MM.1S (cell line): ENCODE measurements around the gene CD48.
"Not testable (repeated sequence)": the region's sequence is repeated elsewhere in the genome, so short reads cannot be mapped to it uniquely, and the experiment has no call there.

Experiments used
- CTCF ChIP-seq: fragments of 300-600 bp; sonication (generic); IDR thresholded peaks from 2 replicates; pipeline ENCODE4 v1.5.1; 2016; ENCODE audit warnings: antibody characterized with exemption, low read length, mixed read lengths
- EZH2 ChIP-seq: fragments of 300-600 bp; sonication (generic); optimal IDR thresholded peaks from 2 replicates; pipeline ENCODE3; 2017; ENCODE audit warnings: low read depth, mild to moderate bottlenecking, antibody characterized with exemption, low read length, mixed read lengths

DNA sequence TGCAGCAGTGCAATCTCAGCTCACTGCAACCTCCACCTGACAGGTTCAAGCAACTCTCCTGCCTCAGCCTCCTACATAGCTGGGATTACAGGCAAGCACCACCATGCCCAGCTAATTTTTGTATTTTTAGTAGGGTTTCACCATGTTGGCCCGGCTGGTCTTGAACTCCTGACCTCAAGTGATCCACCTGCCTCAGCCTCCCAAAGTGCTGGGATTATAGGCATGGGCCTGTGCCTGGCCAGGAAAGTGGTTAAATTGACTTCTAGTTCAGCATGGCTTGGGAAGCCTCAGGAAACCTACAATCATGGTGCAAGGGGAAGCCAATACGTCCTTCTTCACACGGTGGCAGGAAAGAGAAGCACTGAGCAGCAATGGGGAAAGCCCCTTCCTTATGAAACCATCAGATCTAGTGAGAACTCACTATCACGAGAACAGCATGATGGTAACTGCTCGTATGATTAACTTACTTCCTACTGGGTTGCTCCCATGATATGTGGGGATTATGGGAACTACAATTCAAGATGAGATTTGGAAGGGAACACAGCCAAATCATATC, 981 bp upstream of the CD48 start:
- not testable (repeated sequence) for TF ChIP-seq CTCF, EZH2
